Activated CD4-positive, alpha-beta T cell treated with anti-CD3 and anti-CD28 coated beads for 36 hours (primary cell): ENCODE results near the gene CD226. TPM values are rescaled to one million over a fixed set of nuclear protein-coding genes. Genes with fewer than 3 reads are reported as not detected.

Experiments
- ATAC-seq: fragments of 200-7000 bp; cut with Tn5 transposase; one replicate; pipeline ENCODE4 v1.10.0; 2021; ENCODE audit warnings: mild to moderate bottlenecking, moderate library complexity
- CTCF ChIA-PET: fragments of 350-600 bp; sonication (Branson Sonifier 250); formaldehyde crosslinking; loops from one replicate; lab custom pipeline; 2021; ENCODE audit warnings: antibody characterized with exemption; lab: Charles Lee
- POLR2A ChIA-PET: fragments of 350-600 bp; sonication (Branson Sonifier 250); formaldehyde crosslinking; loops from one replicate; lab custom pipeline; 2021; ENCODE audit warnings: antibody characterized with exemption, inconsistent platforms; lab: Charles Lee
- DNase-seq: peaks from one replicate; pipeline ENCODE4 v3.0.0-alpha.2; 2020
- H3K27ac Mint-ChIP-seq: one replicate; pipeline ENCODE4 v1.8.0; 2021; ENCODE audit warnings: mixed read lengths
- H3K27me3 Mint-ChIP-seq: one replicate; pipeline ENCODE4 v1.8.0; 2021; ENCODE audit warnings: mixed read lengths
- H3K36me3 Mint-ChIP-seq: one replicate; pipeline ENCODE4 v1.8.0; 2021; ENCODE audit warnings: low read depth, mixed read lengths
- H3K4me1 Mint-ChIP-seq: one replicate; pipeline ENCODE4 v1.8.0; 2021; ENCODE audit warnings: mixed read lengths
- H3K4me3 Mint-ChIP-seq: one replicate; pipeline ENCODE4 v1.8.0; 2021; ENCODE audit warnings: mild to moderate bottlenecking, moderate library complexity, mixed read lengths
- H3K9me3 Mint-ChIP-seq: one replicate; pipeline ENCODE4 v1.8.0; 2021; ENCODE audit warnings: low read depth, mixed read lengths
- intact Hi-C, 2 experiments: fragments of 100-400 bp; cut with DNase I in 1 of 2; cut with micrococcal nuclease in 1 of 2; formaldehyde crosslinking; loops; one replicate each; pipeline versions ENCODE4 v1.14.2 to v1.15.1; 2022 to 2024; cut with DNase I, micrococcal nuclease
- total RNA-seq, 2 experiments: library from RNA; stranded (reverse); gene quantifications; one replicate each; pipeline ENCODE4 v1.2.3, GENCODE V29; 2021

CD226 gene
- 10 to 100 TPM; 53.3 to 56.9 TPM for total RNA-seq

DNA sequence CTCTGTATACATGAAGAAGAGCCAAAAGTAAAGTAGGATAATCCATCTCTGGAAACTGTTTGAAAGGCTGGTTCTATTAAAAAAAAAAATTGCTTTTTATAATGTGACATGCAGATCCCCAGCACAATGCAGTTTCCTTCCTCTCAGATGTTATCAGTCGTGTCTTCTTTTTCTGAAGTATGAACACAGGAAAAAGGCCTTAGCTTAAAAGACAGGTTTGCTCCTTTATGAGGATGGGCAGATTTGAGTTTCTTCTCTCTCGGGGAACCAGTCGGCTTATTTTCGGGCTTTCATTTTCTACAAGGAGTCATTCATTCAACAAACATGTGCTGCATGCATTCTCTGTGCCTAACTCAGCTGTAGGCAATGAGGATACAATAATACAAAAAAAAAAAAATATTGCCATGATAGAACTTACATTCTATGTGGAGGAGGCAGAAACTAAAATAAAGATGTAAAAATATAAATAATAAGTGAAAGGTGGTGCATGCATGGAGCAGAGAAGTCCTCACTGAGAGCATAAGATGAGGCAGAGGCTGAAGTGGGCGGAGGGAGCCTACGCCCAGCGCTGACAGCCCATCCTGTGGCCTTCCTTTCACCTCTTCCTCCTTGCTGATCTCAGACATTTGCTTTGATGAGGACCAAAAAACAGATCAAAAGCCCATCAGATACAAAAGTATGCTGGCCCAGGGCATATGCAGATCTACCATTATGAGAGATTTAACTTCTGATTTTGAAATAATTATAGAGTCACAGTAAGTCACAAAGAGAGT is at the start of gene CD226:
Gene CD226, minus strand, starts transcription at position 513 of the 773 bp plus-strand sequence. Its CDS starts 467 bp downstream, at position 46.
- H3K36me3 Mint-ChIP-seq = peaks cover 54% of the 10 kb centered on the region

DNA sequence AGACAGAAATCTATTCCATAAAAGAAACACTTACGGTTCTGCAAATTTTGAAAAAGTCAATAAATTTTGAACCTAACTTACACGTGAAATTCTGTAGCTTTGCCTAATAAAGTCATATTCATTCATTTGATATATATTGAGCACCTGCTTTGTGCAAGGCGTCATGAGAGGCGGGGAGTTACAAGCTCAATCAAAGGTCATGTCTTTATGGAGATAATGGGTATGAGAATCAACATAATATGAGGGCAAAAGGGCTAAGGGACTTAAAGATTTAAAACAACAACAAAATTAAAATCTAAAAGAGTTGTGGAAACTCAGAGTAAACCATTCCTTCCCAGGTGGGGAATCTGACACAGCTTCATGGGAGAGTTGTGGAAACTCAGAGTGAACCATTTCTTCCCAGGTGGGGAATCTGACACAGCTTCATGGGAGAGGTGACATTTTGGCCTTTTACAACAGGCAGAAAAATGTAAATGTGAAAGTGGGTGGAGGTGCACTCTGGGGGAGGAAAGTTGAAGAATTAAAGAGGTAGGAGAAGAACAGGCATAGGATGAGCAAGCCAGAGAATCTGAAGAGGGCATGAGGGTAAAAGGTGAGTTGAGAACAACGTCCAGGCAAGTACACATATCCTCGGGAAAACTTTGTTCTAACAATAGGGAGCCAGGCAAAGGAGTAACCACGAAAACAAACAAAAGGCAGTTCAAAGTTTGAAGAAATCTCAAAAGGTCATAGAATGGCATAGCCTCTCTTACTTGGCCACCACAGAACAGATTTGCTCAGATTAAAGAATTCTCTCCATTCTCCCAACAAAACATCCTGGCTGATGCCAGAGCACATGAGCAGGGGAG is 49.5 kb upstream of the CD226 start:
- Mint-ChIP-seq H3K36me3 (peaks cover 57% of the 10 kb centered on the region), H3K4me1 (peaks cover 13% of the 10 kb centered on the region), H3K4me3 (no peak overlapping the region), H3K9me3 (peaks cover 4% of the 10 kb centered on the region), H3K27me3 (no peaks in the 10 kb centered on the region), H3K27ac (peak overlapping the region; percentile 3)
- CTCF ChIA-PET = interaction anchor here (0.6 to 1.2 kb wide), 3 partner anchors 9 to 1314 kb away, joined by 3 read pairs; no protein-coding TSS in a partner anchor
- intact Hi-C loops = loop anchor here in 1 of 2 experiments (10.0 kb wide), 1 partner anchor 58 kb away; no protein-coding TSS in a partner anchor
- POLR2A ChIA-PET = interaction anchor here (0.6 kb wide), 1 partner anchor 100 kb away, joined by 3 read pairs; no protein-coding TSS in a partner anchor
- ATAC-seq = no peak
- DNase-seq = no peak

More for the DNA sequence above, at the start of gene CD226:
- ChIA-PET POLR2A (interaction anchor here (0.7 to 3.0 kb wide), 3 partner anchors 8 to 27 kb away, joined by 4 to 18 read pairs (median 4); no protein-coding TSS in a partner anchor), CTCF (interaction anchor here (0.7 to 1.2 kb wide), 3 partner anchors 11 to 49 kb away, joined by 3 read pairs; no protein-coding TSS in a partner anchor)
- H3K27ac Mint-ChIP-seq = no peak within 1 kb of the TSS
- H3K4me3 Mint-ChIP-seq = no peak within 1 kb of the TSS
- DNase-seq (peak; percentile 62), ATAC-seq (peak; percentile 33)
- no peaks in the 10 kb centered on the region for H3K27me3 Mint-ChIP-seq
- H3K4me1 Mint-ChIP-seq = peaks cover 55% of the 10 kb centered on the region
- intact Hi-C loops = loop anchor here (1.0 to 5.0 kb wide), 5 partner anchors 10 to 58 kb away; no protein-coding TSS in a partner anchor
- H3K9me3 Mint-ChIP-seq = peaks cover 5% of the 10 kb centered on the region

DNA sequence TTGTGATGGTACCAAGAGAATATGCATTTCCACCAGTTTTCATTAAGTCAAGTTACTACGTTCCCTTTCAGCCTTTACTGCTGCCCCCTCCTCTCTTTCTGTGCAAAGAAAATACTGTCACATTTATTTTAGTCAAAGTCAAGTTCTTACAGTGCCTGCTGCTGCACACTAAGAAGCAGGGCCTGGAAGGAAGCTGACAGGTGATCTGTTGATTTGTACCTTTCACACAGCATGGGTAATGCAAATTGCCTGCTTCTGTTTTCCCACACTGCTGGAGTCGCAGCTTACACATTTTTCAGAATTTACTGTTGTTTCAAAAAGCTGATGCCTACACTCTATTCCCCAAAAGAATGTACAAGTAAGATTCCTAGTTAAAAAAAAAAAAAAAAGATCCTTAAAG is 48.7 kb upstream of the CD226 start:
- Mint-ChIP-seq H3K9me3 (peaks cover 4% of the 10 kb centered on the region), H3K27me3 (no peaks in the 10 kb centered on the region), H3K27ac (no peak overlapping the region), H3K4me1 (peaks cover 13% of the 10 kb centered on the region), H3K36me3 (peaks cover 55% of the 10 kb centered on the region), H3K4me3 (no peak overlapping the region)
- POLR2A ChIA-PET = interaction anchor here (0.6 kb wide), 1 partner anchor 99 kb away, joined by 3 read pairs; no protein-coding TSS in a partner anchor
- intact Hi-C loops = loop anchor here in 1 of 2 experiments (10.0 kb wide), 1 partner anchor 58 kb away; no protein-coding TSS in a partner anchor
- CTCF ChIA-PET = interaction anchor here (0.6 to 1.2 kb wide), 5 partner anchors 8 to 1313 kb away, joined by 3 read pairs; no protein-coding TSS in a partner anchor
- ATAC-seq (no peak), DNase-seq (no peak)

DNA sequence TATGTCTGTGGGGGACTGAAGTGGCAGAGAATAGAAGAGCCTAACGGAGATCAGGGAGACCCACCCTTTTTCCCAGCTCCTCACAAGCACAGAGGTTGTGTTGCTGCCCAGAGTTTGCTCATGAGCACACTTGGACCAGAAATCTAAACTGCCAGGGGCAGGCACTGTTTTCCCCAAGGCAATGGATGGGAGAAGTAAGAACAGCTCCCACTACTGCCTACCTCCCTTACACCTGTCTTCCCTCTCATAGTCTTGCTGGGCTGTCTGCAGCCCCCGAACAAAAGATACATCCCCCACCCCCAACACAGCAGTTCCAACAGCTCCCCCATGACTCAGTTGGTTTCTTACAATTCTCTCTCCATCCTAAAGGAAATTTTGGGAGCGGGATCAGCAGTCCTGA is 48.1 kb upstream of the CD226 start:
- peaks cover 4% of the 10 kb centered on the region for H3K9me3 Mint-ChIP-seq
- DNase-seq = no peak
- no peak for ATAC-seq
- ChIA-PET CTCF (interaction anchor here (0.6 to 1.2 kb wide), 2 partner anchors 17 to 20 kb away, joined by 3 read pairs; no protein-coding TSS in a partner anchor), POLR2A (no interaction called here)
- no peaks in the 10 kb centered on the region for H3K27me3 Mint-ChIP-seq
- H3K4me3 Mint-ChIP-seq = no peak overlapping the region
- H3K4me1 Mint-ChIP-seq = peaks cover 13% of the 10 kb centered on the region
- intact Hi-C loops = loop anchor here in 1 of 2 experiments (10.0 kb wide), 1 partner anchor 59 kb away; no protein-coding TSS in a partner anchor
- peaks cover 50% of the 10 kb centered on the region for H3K36me3 Mint-ChIP-seq
- no peak overlapping the region for H3K27ac Mint-ChIP-seq

DNA sequence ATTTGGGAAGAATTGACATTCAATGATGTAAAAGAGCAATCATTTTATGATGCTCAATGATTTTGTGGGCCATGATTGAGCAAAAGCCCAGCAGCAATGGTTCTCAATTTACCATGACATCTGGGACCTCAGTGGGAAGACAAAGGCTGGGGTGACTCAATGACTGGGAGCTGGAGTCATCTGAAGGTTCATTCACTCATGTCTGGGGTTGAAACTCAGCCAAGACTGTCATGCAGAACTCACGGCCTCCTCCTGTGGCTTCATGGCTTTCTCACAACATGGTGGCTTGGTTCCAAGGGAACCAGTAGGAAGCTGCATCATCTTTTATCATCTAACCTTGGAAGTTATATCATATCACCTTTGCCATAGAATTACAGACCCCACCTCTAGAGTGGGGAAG is 45.1 kb upstream of the CD226 start:
- Mint-ChIP-seq H3K4me3 (no peak overlapping the region), H3K27me3 (no peaks in the 10 kb centered on the region), H3K27ac (no peak overlapping the region), H3K4me1 (peaks cover 11% of the 10 kb centered on the region), H3K9me3 (peaks cover 21% of the 10 kb centered on the region), H3K36me3 (peaks cover 67% of the 10 kb centered on the region)
- intact Hi-C loops = loop anchor here in 1 of 2 experiments (10.0 kb wide), 1 partner anchor 62 kb away; no protein-coding TSS in a partner anchor
- ChIA-PET CTCF (interaction anchor here (0.9 kb wide), 1 partner anchor 94 kb away, joined by 3 read pairs; no protein-coding TSS in a partner anchor), POLR2A (no interaction called here)
- no peak for DNase-seq
- ATAC-seq = no peak

DNA sequence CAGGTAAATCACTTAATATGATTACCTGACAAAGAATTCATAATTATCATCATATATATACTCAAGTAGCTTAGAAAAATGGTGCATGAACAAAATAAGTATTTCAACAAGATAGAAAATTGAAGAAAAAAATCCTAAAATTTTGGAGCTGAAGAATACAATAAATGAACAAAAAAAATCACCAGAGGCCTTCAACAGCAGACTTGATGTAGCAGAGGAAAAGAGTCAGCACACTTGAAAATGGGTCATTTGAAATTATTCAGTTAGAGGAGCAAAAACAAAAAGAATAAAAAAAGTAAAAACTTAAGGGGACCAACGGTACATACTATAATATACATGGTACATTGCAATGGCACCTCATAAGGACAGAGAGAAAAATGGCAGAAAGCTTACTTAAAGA is 40.2 kb upstream of the CD226 start:
- Mint-ChIP-seq H3K4me3 (no peak overlapping the region), H3K27me3 (no peaks in the 10 kb centered on the region), H3K27ac (no peak overlapping the region), H3K9me3 (peaks cover 26% of the 10 kb centered on the region), H3K4me1 (peaks cover under 1% of the 10 kb centered on the region), H3K36me3 (peaks cover 44% of the 10 kb centered on the region)
- POLR2A ChIA-PET = no interaction called here
- intact Hi-C loops = no loop called here
- DNase-seq (no peak), ATAC-seq (no peak)
- CTCF ChIA-PET = interaction anchor here (1.5 kb wide), 1 partner anchor 9 kb away, joined by 3 read pairs; no protein-coding TSS in a partner anchor

DNA sequence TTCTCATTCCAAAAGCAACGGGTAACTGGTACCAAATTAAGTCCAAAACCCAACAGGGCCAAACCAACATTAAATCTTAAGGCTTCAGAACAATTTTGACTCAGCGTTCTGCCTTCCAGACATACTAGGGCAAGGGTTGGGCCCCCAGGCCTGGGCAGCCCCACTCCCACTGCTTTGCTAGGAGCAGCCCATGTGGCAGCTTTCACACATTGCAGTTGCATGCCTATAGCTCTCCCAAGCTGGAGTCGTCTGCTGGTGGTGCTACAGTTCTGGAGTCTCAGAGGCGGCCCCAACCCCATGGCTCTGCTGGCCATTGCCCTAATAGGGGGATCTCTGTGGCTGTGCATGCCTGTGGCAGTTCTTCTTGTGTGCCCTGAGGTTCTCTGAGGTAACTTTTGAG is 37.6 kb upstream of the CD226 start:
- DNase-seq = no peak
- intact Hi-C loops = no loop called here
- POLR2A ChIA-PET = no interaction called here
- no peaks in the 10 kb centered on the region for H3K27me3 Mint-ChIP-seq
- CTCF ChIA-PET = no interaction called here
- H3K9me3 Mint-ChIP-seq = peaks cover 22% of the 10 kb centered on the region
- no peak overlapping the region for H3K4me3 Mint-ChIP-seq
- H3K27ac Mint-ChIP-seq = no peak overlapping the region
- ATAC-seq = no peak
- H3K4me1 Mint-ChIP-seq = peaks cover 26% of the 10 kb centered on the region
- peaks cover 32% of the 10 kb centered on the region for H3K36me3 Mint-ChIP-seq

DNA sequence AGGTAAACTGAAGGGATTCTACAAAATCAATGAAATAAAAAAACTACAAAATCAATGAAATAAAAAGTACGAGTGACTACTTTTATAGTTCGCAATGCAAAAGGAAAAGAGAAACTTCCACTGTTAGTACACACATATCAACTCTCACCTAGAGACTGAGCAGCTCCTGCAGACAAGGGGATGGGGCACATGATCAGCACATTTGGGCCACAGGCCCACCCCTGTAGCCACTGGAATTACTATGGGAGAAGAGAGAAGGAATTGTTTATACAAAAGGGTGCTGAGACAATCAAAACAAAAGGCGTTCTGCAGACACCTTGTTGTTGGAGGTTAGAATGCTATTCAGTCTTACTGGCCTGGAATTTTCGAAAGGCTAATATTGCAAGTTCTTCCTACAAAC is 34.7 kb upstream of the CD226 start:
- CTCF ChIA-PET = interaction anchor here (0.7 kb wide), 1 partner anchor 396 kb away, joined by 4 read pairs; no protein-coding TSS in a partner anchor
- no peak for ATAC-seq
- intact Hi-C loops = loop anchor here in 1 of 2 experiments (5.0 kb wide), 1 partner anchor 35 kb away; the partner anchor contains the start of gene CD226
- H3K4me1 Mint-ChIP-seq = peaks cover 46% of the 10 kb centered on the region
- H3K9me3 Mint-ChIP-seq = peaks cover 5% of the 10 kb centered on the region
- H3K27ac Mint-ChIP-seq = no peak overlapping the region
- DNase-seq = no peak
- peaks cover 22% of the 10 kb centered on the region for H3K36me3 Mint-ChIP-seq
- H3K27me3 Mint-ChIP-seq = no peaks in the 10 kb centered on the region
- POLR2A ChIA-PET = no interaction called here
- H3K4me3 Mint-ChIP-seq = no peak overlapping the region

DNA sequence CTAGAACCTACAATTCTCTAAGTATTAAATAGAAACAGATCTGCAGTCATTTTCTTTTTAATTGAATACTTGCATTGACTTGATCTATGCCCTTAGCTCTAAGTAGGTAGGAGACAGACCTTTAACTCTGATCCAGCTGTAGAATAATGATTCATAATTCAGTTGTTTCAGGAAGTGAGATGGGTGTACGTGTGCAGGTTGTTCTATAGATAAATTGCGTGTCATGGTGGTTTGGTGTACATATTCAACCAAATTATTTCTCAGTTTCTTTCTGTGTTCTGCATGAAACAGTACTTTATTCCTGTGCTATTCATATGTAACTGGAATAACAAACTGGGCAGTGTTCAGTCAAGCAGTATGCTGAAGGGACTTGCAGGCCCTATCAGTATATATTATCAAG is 34.3 kb upstream of the CD226 start:
- Mint-ChIP-seq H3K27ac (no peak overlapping the region), H3K4me3 (no peak overlapping the region), H3K4me1 (peaks cover 46% of the 10 kb centered on the region), H3K36me3 (peaks cover 23% of the 10 kb centered on the region), H3K9me3 (peaks cover 6% of the 10 kb centered on the region), H3K27me3 (no peaks in the 10 kb centered on the region)
- intact Hi-C loops = loop anchor here in 1 of 2 experiments (5.0 kb wide), 1 partner anchor 35 kb away; the partner anchor contains the start of gene CD226
- ChIA-PET POLR2A (no interaction called here), CTCF (interaction anchor here (0.7 kb wide), 1 partner anchor 395 kb away, joined by 4 read pairs; no protein-coding TSS in a partner anchor)
- no peak for DNase-seq
- ATAC-seq = peak; percentile 50

DNA sequence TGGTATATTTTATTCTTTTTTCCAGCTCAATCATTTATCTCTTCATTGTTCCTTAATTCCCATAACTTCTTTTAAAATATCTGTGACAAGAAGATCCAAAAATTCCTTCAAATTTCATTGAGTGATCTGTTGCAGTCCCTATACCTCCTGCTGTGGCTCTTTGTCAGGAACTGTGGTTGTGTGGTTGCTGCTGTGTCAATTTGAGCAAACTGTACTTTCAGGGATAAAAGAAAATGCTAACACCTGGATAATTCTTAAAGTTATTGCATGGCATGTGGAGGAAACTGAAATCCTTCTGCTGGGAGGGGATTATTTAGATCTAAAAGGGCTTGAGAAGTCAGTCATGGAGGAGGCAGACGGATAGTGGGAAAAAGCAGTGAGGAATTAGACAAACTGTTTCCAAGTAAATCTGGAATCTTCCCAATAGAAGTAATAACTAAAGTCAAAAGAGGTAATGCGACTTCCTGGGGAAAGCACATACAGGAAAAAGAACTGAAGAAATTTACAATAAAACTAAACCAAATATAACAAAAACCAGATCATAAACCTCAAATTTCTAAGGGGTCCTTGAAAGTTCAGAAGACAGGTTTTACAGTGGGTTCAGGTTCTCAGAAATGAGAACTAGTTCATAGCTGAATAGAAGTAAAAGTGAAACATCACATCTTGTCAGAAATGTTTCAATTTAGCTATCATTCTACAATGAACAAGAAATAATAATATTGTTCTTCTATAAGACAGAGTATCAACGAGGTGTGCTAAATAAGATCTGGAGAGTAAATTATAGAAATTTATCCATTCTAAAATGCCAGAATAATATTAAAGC is 33.5 kb upstream of the CD226 start:
- Mint-ChIP-seq H3K4me1 (peaks cover 46% of the 10 kb centered on the region), H3K36me3 (peaks cover 24% of the 10 kb centered on the region), H3K27ac (peak overlapping the region; percentile 10), H3K27me3 (no peaks in the 10 kb centered on the region), H3K9me3 (peaks cover 12% of the 10 kb centered on the region), H3K4me3 (no peak overlapping the region)
- DNase-seq = no peak
- no peak for ATAC-seq
- CTCF ChIA-PET = interaction anchor here (0.8 to 1.3 kb wide), 2 partner anchors 16 to 19 kb away, joined by 3 read pairs; no protein-coding TSS in a partner anchor
- intact Hi-C loops = loop anchor here in 1 of 2 experiments (5.0 kb wide), 1 partner anchor 34 kb away; the partner anchor contains the start of gene CD226
- POLR2A ChIA-PET = no interaction called here
